ENCODE measurements around the gene HSPG2.
"Not testable (repeated sequence)": the region's sequence is repeated elsewhere in the genome, so short reads cannot be mapped to it uniquely, and the experiment has no call there.

The HSPG2 gene

DNA sequence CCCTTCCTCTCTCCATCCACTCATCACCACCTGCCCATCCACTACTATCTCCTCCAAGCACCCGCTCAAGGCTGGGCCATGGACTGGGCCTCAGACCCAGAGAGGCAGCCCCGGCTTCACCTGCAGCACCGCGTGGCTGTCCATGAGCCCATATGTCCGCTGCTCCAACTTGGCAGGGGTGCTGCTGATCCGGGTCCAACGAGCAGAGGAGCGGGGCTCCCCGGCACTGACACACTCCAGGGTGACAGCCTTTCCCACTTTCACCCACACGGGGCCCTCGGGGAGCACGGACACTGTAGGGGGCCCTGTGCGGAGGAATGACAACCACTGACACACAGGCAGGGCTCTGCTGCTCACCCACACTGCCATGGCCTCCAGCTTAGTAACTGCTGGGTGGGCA, 96.1 kb downstream of the HSPG2 start:
- no peak for DNase-seq

DNA sequence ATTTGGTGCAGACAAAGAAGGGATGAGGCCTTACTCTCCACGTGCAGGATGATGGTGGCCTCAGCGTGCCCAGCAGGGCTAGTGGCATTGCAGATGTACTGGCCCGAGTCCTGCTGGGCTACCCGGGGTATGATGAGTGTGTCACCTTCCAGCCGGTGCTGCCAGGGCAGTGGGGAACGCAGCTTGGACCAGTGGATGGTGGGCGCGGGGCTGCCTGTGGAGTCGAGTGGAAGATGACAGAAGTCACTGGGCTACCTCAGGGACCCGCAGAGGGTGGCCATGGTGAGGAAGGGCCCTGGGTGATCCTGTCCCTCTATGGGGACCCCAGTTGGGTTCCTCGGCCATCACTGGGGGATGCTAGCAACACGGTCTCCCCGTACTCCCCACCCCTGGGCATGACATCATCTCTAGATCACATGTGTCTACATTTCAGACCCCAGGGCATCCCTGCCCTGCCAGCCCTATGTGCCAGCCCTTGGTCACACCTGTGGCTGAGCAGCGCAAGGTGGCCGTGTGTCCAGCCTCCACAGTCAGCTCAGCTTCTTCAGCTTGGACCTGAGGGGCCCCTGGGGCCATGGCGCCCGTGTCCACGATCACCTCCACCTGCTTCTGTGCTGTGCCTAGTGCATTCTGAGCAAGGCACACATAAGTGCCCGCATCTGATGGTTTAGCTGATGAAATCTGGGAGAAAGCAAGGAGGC, 97.6 kb downstream of the HSPG2 start:
- no peak for DNase-seq

DNA sequence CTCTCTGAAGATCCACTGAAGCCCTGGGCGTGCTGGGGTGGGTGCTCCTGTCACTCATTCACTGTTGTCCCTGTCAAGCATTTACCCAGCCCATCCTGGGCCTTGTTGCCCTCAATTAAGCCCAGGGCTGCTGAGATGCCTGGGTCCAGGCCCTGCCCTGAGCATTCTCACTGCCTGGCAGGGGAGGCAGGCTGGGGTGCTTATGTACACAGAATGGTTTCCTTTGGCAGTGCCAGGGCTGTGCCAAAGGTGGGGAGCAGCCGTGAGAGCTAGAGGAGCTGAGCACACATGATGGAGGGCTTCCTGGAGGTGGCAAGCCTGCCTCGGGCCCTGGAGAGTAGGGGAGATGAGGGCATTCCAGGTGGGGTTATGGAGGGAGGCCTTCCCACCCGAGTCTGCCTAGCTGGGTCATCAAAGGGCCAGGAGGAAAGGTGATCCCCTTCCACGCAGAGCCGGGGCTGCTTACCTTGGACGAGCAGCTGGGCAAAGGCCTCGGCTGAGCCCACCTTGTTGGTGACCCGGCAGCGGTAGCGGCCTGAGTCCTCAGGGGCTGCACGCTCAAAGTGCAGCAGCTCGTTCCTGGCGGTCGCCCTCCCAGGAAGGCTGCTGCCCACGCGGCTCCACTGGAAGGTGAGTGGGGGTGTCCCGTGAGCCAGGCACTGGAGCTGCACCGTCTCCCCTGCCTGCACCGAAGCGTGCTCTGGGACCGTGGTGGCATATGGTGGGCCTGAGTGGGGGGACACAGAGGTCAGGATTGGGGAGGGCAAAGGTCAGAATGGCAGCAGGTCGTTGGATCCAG, 98.6 kb downstream of the HSPG2 start:
- DNase-seq: no peak

DNA sequence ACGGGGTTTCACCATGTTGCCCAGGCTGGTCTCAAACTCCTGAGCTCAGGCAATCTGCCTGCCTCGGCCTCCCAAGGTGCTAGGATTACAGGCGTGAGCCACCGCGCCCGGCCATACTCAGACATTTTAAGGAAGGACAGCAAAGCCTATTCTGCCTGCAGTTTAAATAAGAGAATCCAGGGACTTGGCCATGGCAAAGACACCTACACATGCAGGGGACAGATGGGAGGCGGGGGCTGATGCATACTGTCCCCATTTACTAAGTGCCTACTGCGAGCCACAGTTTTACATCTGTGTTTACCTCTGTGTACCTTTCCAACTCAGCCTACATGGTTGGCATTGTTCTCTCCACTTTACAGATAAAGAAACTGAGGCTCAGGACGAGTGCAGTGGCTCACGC, 99.6 kb downstream of the HSPG2 start:
- no peak for DNase-seq

DNA sequence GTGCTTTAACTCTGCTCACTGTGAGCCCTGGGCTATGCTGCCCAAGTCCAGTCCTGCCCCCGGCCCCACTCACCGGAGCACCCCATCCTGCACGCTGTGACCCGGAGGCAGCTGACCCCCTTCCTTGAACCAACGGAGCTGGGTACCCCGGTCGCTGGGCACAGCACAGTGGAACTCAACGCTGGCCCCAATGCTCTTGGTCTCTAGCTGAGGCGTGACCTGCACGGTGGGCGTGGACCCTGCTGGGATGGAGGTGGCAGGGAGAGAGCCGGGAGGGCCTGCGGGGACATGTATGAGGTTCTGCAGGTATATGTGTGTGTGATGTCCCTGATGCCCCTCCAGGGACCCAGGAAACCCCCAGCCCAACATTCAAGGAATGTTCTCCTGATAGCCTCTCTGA, 100.4 kb downstream of the HSPG2 start:
- DNase-seq: no peak

DNA sequence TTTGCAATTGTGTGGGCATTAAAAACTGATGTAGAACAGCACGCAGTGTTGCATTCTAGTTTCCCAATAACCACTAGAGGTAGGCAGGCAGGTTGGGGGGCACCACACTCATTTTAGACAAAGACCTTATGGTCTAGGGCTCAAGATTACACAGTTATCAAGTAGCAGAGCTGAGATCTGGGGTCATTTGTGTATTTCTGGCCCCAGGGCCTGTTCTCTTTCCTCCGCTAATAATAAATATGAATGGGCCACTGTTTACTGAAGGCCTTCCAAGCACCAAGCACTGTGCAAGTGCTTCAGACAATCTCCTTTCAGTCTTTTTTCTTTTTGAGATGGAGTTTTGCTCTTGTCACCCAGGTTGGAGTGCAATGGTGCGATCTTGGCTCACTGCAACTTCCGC, 101.1 kb downstream of the HSPG2 start:
- DNase-seq: no peak

DNA sequence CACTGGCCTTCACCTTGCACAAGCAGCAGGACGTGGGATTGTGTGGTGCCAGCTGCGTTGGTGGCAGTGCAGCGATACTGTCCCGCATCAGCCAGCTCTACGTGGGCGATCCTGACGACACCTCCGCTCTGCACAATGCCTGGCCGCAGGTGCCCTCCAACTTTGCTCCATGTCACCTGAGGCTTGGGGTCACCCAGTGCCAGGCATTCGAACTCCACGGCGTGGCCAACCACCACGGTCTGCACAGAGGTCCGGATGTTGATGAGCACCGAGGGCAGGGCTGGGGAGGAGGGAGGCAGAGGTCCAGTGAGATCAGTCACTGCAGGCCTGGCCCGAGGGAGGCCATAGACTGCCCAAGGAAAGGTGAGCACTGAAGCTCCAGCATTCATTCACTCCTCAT, 102.4 kb downstream of the HSPG2 start:
- DNase-seq: no peak

DNA sequence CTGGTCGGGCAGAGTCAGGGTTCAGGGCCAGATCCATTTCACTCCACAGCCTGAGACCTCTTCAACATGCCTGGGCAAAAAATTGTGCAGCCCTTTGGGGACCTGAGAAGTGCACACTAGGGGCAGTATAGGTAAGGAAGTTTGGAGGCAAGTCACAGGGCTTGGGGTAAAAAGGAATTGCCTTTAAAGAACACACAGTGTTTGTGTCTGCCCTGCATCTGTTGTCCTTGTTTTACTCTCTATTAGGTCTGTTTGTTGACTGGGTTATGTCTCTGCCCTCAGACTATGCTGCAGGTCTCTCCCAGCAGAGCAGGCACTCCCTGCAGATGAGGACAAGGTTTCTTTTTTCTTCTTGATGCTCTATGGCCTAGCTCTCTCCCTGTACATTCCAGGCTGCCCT, 103.0 kb downstream of the HSPG2 start:
- no peak for DNase-seq

DNA sequence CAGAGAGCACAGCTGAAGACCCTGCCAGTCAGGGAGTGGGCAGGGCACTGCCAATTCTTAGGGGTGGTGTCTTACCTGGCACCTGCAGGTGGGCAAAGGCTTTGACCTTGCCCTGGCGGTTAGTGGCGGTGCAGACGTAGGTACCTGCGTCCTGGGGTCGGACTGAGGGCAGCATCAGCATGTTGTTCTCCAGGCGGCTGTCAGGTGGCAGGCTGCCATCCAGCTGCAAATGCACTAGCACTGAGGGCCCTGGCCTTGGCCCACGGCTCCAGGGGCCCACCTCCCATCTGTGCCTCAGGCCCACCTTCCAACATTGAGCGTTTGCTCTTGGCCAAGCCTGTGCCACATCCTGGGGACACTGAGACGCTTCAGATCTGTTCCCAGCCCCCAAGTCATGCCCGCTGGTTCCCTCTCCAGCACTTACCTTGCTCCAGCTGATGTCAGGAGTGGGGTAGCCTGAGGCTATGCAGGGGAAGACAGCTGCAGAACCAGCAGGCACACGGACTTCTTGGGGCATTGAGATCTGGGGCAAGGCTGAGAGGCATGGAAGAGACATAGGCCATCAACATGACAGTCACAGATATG, 103.6 kb downstream of the HSPG2 start:
- DNase-seq: no peak

DNA sequence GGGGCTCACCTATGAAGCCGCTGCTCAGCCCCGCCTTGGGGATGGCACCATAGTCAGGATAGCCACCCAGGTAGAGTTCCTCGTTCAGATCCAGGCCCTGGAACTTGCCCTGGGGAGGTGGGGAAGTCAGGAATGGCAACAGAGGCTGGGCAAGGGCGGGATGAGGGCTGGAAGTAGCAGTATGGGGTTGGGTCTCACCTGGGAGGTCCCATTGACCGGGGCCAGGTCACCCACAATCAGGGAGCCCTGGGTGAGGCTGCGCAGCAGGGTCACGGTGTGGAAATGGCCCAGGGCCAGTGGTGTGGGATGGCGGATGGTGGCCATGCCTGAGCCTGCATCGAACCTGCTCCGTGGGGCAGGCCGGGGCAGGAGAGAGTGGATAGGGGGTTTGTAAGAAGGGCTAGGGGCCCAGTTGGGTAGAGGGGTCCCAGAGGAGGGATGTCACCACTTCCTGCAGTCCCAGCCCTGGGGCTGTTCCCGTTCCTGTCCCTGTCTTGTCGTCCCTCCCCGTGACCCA, 105.6 kb downstream of the HSPG2 start:
- DNase-seq: no peak

DNA sequence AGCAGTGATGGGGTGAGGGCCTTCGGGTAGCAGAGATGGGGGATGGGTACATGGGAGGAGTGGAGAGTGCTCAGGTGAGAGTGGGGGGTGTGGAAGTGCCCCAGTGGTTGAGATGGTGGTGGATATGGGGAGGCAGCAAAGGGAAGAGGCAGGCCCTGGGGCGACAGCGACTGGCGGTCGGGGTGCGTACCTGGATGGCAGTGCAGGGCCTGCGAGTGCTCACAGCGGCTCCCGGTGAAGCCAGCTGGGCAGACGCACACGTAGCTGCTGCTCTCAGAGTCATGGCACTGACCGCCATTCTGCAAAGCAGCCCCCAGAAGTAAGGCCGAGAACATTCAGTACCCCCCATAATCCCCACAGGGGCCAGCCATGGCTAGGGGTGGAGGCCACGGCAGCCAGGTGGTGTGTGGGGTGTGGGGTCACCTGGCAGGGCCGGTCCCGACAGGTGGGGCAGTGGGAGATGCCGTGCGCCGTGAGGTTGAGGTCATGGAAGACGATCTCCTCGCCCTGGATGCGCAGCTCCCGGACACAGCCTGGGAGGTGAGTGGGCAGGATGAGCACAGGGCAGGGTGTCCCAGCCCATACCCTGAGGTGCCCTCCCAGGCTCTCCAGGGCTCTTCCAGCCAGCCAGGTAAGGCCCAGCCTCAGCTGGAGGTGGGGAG, 106.2 kb downstream of the HSPG2 start:
- no peak for DNase-seq

DNA sequence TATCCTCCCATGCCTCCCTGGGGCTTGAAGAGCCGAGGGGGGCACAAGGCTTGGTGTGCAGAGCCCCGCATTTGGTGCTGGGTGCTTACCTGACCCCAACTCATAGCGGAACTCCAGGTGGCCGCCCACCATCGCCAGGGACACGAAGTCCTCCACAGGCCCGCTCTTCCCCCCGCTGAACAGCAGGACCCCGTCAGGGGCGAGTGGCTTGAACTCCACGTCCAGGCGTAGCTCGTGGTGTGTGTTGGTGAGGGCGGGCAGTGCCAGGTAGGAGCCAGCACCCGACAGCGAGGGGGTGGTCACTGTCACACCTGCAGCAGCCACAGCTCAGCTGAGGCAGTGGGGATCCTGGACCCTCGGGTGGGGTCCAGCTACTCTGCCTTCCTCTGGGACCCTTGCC, 107.8 kb downstream of the HSPG2 start:
- no peak for DNase-seq

DNA sequence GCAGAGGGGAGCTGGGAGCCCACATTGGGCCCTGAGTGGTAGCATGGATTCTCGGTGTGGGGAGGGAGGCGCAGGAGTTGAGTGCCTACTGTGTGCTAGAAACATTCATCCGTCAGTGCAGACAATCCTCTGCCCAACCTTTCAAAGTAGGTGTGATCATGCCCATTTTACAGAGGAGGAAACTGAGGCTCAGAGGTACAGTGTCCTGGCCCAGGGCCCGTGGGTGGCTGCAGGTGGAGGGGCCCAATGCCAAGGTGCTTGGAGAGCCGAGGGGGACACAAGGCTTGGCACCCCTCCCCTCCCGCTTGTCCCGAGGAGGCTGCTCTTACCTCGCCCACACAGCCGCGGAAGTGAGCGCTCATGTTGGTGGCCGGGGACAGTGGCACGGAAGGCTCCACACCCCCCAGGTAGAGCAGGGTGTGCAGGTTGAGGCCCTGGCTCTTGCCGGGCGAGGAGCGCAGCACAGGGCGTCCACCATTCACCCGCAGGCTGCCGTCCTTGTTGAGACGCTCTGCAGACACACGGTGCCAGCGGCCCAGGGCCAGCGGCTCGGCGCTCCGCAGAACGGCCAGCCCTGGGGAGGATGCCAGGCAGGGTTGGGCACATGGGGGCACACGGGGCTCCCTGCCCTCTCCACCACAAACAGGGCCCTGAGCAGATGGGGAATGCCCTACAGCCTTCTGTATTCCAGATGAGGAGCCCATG, 108.5 kb downstream of the HSPG2 start:
- no peak for DNase-seq

DNA sequence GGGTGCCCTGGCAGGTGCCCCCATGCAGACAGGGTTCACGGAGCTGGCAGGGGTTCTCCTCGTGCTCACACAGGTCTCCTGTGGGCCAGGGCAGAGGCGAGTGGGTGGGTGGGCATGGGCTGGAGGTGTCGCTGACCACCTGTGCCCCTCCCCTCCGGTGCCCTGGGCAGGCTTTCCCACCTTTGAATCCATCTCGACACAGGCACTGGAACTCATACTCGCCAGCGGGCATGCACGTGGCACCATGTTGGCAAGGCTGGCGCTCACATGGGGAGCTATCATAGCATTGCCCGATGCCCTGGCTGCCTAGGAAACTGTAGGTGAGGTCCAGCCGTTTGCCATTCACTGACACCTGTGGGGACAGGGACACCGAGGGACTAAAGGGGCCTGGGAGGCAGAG, 109.0 kb downstream of the HSPG2 start:
- DNase-seq: no peak

DNA sequence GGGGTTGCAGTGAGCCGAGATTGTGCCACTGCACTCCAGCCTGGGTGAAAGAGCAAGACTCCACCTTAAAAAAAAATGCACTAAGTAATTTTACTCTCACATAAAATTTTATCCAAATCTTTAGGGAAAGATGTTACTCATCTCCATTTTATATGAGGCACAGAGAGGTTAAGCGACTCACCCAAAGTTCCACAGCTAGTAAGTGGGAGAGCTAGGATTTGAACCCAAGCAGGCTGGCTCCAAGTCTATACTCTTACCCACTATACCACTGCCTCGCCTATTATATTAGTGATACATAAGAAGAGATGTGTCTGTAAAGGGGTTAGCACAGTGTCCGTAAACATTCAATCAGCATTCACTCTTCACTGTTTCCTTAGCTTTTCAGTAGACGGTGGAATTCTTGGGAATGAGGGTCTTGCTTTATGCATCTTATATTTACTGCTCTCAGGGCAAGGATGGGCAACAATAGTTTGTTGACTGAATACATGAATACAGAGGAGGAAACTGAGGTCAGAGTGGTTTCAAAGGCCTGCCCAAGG, 109.9 kb downstream of the HSPG2 start:
- no peak for DNase-seq

DNA sequence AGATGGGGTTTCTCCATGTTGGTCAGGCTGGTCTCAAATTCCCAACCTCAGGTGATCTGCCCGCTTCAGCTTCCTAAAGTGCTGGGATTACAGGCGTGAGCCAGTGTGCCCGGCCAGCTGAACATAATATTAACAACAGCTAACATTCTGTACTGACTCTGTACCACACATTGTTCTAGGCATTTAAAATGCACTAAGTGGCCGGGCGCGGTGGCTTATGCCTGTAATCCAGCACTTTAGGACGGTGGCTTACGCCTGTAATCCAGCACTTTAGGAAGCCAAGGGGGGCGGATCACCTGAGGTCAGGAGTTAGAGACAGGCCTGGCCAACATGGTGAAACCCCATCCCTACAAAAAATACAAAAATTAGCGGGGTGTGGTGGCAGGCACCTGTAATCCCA, 110.4 kb downstream of the HSPG2 start:
- not testable (repeated sequence) for DNase-seq

DNA sequence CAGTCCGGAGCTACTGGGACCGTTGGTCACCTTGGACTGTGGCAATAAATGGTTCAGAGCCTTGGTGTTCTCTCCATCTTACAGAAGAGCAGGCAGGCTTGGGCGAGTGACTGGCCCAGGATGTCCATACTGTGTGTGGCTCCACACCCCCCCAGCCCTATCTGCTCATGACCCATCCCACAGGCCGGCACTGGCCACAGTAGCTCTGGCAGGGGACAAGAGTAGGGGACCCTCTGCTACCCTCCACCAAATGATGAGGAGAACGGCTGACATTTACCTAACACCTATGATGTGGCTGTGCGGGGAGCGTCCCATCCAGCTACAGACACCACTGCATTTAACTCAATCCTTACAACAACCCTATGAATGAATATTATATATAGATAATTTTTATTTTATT, 111.7 kb downstream of the HSPG2 start:
- DNase-seq: no peak

DNA sequence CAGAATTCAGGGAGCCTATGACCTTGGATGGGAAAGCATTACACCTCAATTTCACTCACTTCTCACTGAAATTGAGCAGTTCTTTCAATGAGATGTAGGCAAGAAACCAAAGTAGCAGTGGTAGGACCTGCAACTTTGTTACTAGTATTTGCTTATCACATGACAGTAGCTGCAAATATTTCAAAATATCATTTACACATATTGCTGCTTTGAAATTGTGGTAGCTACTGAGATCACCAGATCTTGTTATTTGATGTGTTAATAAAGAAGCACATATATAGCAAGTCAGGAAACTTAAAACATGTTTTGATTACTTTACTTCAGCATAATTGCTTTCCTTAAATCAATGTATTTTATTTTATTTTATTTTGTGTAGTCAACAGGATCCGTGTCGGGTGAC, 112.2 kb downstream of the HSPG2 start:
- no peak for DNase-seq

DNA sequence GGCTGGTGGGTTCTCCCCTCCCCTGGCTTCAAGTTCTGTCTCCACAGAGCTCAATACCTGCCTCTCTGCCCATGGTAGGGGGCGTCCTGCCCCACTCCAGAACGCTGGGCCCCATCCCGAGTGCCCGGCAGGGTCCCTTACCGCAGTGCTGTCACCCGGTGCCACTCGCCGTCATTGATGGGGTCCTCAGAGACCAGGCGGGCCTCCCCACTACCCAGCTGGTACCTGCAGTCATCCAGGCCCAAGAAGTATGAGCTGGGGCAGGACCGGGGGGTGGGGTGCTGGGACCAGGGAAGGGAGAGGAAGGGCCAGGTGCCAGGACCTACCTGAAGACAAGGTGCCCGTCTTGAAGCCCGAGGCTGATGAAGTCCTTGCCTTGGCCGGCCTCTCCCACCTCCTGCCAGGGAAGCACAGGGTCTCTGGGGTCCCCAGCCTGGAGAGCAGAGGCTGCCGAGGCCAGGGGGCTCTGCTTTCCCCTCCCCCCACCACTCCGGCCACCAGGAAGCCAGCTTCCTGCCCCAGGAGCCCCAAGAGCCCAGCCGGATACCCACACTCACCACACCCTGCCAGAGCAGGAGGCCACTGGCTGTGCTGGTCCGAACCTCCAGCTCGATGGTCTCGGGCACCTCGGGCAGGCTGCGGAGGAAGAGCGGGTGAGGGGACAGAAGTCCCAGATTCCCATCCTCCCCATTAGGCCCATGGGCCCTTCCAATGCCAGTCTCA, 113.0 kb downstream of the HSPG2 start:
- no peak for DNase-seq

DNA sequence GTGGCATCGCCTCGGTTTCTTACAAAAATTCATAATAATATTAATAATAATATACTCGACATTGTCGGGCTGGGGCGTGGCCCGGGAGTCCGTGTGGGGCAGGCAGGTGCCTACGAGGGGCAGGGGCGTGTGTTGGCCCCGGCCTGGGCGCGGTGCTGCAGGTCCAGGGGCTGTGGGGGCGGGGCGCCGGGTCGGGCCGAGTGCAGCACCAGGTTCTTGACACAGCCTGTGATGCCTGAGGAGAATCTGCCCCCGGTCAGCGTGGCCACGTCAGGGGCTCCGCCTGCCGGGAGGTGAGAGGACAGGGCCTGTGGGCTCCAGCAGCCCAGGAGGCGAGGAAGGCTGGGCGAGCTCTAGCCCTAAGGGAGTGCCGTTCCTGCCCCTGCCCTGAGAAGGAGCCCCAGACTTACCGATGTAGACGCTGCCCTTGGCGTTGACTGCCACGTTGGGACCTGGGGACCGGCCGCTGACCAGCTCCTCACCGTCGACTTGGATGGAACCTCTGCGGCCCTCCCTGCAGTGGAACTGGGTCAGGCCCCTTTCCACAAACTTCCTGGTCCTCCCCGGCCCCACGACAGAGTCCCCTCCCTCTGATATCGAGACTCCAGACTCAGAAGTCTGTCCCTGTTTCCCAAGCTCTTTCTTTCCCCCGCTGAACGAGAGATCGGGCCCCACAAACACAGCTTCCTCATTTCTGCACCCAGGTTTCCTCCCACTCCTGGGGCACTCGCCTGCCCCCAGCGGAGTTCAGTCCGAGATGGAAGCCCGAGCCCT, 113.7 kb downstream of the HSPG2 start:
- DNase-seq: no peak

DNA sequence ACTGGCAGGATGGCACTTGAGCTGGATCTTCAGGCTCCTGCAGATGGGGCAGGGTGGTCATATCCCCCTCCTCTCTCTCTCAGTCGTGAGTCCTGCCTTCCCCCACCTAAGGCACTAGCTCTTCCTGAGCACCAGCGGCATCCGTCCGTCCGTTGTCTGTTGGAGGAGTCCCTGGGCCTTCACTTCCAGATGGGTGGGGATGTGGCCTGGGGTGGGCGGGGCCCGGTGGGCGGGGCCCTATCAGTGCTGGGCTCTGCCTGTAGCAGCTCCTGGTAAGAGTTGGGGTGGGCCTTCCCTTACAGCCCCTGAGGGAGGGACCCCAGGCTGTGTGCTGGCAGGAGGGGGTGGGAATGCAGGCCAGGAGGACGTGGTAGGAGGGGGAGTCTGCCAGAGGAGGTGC, 114.8 kb downstream of the HSPG2 start:
- DNase-seq: no peak

Data from NCI-H1436 treated with DMSO at 0.1 percent for 48 hours (cell line).